PC-9 (cell line): ENCODE measurements around the gene TDRD9.

Experiments
- EZH2 ChIP-seq: fragments of 200-600 bp; sonication (generic); IDR thresholded peaks from 2 replicates; pipeline ENCODE4 v1.8.0; 2017; ENCODE audit warnings: antibody characterized with exemption, low read depth
- TF ChIP-seq, protein P1 (sequence below): fragments of 200-600 bp; sonication (generic); conservative IDR thresholded peaks from 2 replicates; pipeline ENCODE4 v1.6.1; 2017; ENCODE audit warnings: mixed run types, antibody characterized with exemption, mild to moderate bottlenecking, moderate library complexity

DNA sequence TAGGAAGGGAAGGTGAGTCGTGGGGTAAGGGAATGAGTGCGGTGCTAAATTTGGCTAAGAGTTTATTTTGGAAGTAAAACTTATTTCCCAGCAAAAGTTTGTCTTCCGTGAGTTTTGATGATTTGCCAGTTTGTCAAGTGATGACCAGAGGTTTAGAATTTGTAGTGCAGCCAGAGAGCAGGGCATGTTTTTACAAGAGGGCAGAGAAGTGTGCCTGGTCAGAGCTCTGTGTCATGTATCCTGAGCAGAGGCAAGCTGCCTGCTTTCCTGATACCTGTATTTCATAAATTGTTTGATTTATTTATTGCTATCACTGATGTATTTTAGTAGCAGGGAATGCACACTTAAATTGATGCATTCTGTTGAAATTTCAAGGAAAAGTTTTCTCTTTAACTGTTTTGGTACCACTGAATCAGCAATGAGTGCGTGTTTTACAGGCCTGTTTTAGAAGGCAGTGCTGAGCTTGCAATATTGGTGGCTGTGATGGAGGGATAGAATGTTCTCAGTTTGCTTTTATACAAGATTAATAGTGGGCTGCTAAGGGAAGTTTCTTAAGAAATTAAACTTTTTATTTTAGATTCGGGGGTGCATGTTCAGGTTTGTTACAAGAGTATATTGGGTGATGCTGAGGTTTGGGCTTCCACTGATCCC is 33.8 kb downstream of the TDRD9 start:
- TF ChIP-seq, protein P1, sequence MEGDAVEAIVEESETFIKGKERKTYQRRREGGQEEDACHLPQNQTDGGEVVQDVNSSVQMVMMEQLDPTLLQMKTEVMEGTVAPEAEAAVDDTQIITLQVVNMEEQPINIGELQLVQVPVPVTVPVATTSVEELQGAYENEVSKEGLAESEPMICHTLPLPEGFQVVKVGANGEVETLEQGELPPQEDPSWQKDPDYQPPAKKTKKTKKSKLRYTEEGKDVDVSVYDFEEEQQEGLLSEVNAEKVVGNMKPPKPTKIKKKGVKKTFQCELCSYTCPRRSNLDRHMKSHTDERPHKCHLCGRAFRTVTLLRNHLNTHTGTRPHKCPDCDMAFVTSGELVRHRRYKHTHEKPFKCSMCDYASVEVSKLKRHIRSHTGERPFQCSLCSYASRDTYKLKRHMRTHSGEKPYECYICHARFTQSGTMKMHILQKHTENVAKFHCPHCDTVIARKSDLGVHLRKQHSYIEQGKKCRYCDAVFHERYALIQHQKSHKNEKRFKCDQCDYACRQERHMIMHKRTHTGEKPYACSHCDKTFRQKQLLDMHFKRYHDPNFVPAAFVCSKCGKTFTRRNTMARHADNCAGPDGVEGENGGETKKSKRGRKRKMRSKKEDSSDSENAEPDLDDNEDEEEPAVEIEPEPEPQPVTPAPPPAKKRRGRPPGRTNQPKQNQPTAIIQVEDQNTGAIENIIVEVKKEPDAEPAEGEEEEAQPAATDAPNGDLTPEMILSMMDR = no peak
- no peak for TF ChIP-seq EZH2
